Measurements from ENCODE around the gene GPR25. TPM values are rescaled to one million over a fixed set of nuclear protein-coding genes. Genes with fewer than 3 reads are reported as not detected.

GPR25 gene
- total RNA-seq, 1 donor from 2014 or later: 5.9 TPM

DNA sequence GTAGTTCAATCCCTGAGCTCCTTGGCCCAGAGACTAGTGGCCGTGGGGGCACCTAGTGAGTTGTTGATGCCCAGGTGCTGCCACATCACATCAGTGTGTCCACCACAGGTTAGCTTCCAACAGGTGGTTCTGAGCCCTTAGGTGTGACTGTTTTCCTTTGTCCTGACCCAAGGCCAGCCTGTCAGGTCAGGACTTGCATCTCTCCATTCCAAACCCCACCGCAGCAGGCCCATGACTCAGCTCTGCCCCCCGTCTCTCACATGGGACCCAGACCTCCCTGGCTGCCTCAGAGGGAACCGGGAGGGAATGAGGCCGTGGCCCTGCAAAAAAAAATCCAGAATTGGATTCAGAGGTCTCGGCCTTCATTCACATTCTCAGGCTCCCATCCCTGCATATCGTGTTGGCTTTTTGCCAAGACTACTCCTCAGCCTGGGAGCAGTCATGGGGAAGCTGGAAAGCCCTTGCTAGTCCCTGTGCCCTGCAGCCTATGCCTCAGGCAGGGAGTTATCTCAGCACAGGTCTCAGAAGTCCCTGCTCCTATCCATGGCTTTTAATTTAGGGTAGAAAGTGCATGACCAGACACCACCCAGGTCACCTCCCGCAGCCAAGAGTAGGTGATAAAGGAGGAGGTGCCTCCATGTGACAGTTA is 29.1 kb downstream of the GPR25 start:
- TF ChIP-seq POLR2AphosphoS5 (IDR thresholded peaks at IDR 0.05; ENCODE audit: insufficient read depth in 1 of 2, low read depth in 1 of 2) (no peak), POLR2A (IDR thresholded peaks at IDR 0.05) (no peak)
- TF ChIP-seq, protein P1, sequence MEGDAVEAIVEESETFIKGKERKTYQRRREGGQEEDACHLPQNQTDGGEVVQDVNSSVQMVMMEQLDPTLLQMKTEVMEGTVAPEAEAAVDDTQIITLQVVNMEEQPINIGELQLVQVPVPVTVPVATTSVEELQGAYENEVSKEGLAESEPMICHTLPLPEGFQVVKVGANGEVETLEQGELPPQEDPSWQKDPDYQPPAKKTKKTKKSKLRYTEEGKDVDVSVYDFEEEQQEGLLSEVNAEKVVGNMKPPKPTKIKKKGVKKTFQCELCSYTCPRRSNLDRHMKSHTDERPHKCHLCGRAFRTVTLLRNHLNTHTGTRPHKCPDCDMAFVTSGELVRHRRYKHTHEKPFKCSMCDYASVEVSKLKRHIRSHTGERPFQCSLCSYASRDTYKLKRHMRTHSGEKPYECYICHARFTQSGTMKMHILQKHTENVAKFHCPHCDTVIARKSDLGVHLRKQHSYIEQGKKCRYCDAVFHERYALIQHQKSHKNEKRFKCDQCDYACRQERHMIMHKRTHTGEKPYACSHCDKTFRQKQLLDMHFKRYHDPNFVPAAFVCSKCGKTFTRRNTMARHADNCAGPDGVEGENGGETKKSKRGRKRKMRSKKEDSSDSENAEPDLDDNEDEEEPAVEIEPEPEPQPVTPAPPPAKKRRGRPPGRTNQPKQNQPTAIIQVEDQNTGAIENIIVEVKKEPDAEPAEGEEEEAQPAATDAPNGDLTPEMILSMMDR (IDR thresholded peaks at IDR 0.05): no peak
- Histone ChIP-seq H3K36me3 (no peaks in the 10 kb centered on the region), H3K4me3 (no peak overlapping the region), H3K27ac (no peak overlapping the region), H3K27me3 (no peaks in the 10 kb centered on the region), H3K4me1 (peaks cover 12% of the 10 kb centered on the region), H3K9me3 (no peaks in the 10 kb centered on the region)
- DNase-seq (ENCODE audit: extremely low spot score in 2 of 2): no peak
- intact Hi-C loops (cut with DNase I): no loop called here

DNA sequence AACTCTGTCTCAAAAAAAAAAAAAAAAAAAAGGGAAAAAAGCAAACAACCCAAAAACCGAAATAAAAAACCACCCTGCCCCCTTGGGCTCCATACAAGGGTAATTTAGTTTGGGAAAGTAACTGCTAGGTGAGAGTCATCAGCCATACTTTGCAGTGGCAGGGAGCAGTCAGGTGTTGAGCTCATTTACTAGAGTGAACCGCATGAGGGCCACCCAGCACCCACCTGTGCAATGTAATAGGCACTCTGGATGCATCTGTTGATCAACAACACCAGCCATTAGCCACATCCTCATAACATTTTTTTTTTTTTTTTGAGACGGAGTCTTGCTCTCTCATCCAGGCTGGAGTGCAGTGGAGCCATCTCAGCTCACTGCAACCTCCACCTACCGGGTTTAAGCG is 31.0 kb downstream of the GPR25 start:
- Histone ChIP-seq H3K27me3 (no peaks in the 10 kb centered on the region), H3K9me3 (no peaks in the 10 kb centered on the region), H3K4me1 (peaks cover 8% of the 10 kb centered on the region), H3K36me3 (no peaks in the 10 kb centered on the region), H3K27ac (no peak overlapping the region), H3K4me3 (no peak overlapping the region)
- intact Hi-C loops (cut with DNase I): no loop called here
- no peak for TF ChIP-seq POLR2A (IDR thresholded peaks at IDR 0.05)
- TF ChIP-seq, protein P1 (IDR thresholded peaks at IDR 0.05): no peak
- no peak for TF ChIP-seq POLR2AphosphoS5 (IDR thresholded peaks at IDR 0.05; ENCODE audit: insufficient read depth in 1 of 2, low read depth in 1 of 2)
- DNase-seq (ENCODE audit: extremely low spot score in 2 of 2): no peak

DNA sequence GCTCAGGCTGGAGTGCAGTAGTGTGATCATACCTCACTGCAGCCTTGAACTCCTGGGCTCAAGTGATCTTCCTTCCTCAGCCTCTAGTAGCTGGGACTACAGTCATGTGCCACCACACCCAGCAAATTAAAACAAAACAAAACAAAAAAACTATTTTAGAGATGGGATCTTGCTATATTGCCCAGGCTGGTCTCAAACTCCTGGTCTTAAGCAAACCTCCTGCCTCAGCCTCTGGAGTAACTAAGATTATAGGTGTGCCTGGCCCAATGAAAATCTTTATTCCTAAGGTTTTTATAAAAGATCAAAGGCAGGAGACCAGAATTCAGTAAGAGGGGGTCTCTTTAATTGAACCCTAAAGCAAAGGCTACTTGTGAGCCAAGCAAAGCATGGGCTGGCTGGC is 32.0 kb downstream of the GPR25 start:
- TF ChIP-seq POLR2AphosphoS5 (IDR thresholded peaks at IDR 0.05; ENCODE audit: insufficient read depth in 1 of 2, low read depth in 1 of 2) (no peak), POLR2A (IDR thresholded peaks at IDR 0.05) (no peak)
- TF ChIP-seq, protein P1 (IDR thresholded peaks at IDR 0.05): no peak
- Histone ChIP-seq H3K27ac (no peak overlapping the region), H3K36me3 (no peaks in the 10 kb centered on the region), H3K4me3 (no peak overlapping the region), H3K27me3 (no peaks in the 10 kb centered on the region), H3K9me3 (no peaks in the 10 kb centered on the region), H3K4me1 (peaks cover 12% of the 10 kb centered on the region)
- DNase-seq (ENCODE audit: extremely low spot score in 2 of 2): no peak
- intact Hi-C loops (cut with DNase I): no loop called here

DNA sequence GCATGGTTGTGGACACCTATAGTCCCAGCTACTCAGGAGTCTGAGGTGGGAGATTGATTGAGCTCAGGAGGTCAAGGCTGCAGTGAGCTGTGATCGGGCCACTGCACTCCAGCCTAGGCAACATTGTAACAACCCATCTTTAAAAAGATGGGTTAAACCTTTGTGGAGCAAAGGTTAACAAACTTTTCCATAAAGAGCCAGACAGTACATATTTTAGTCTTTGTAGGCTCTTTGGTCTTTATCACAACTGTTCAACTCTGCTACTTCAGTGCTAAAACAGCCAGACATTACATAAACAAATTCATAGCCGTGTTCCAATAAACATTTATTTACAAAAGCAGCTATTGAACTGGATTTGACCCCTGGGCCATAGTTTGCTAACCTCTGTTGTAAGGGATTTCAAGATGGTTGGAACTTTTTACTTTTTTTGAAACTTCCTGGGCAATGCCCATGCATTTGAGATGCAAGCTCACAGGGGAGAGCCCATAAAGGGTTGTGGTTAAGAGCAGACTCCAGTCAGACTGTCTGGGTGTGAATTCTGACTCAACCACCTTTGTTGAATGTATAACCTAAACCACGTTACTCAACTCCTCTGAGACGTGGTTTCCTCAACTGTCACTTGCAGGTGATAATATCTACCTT is 32.8 kb downstream of the GPR25 start:
- no peaks in the 10 kb centered on the region for H3K27me3 ChIP-seq
- intact Hi-C loops (cut with DNase I): no loop called here
- peaks cover 12% of the 10 kb centered on the region for H3K4me1 ChIP-seq
- no peak overlapping the region for H3K27ac ChIP-seq
- TF ChIP-seq POLR2AphosphoS5 (IDR thresholded peaks at IDR 0.05; ENCODE audit: insufficient read depth in 1 of 2, low read depth in 1 of 2) (peak in 1 of 2 donors; percentile 34), POLR2A (IDR thresholded peaks at IDR 0.05) (no peak)
- H3K4me3 ChIP-seq: no peak overlapping the region
- no peaks in the 10 kb centered on the region for H3K9me3 ChIP-seq
- no peaks in the 10 kb centered on the region for H3K36me3 ChIP-seq
- DNase-seq (ENCODE audit: extremely low spot score in 2 of 2): no peak

DNA sequence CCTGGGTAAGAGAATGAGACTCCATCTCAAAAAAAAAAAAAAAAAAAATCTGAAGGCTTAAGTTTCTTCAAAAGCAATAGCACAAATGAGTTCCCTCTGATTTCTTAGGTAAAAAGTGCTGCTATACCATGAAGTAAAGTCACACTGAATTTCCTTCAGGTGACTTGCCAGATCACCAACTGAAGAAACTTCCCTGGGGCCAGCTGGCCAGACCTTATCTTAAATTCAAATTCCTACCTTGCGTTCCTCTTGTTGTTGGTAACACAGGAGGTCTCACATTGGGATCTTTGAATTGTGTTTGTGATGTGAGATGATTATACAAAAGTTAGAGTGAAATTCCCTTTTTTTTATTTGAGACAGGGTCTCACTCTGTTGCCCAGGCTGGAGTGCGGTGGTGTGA is 33.7 kb downstream of the GPR25 start:
- H3K9me3 ChIP-seq: no peaks in the 10 kb centered on the region
- intact Hi-C loops (cut with DNase I): no loop called here
- H3K4me1 ChIP-seq: peaks cover 12% of the 10 kb centered on the region
- no peak overlapping the region for H3K27ac ChIP-seq
- no peak for DNase-seq (ENCODE audit: extremely low spot score in 2 of 2)
- H3K4me3 ChIP-seq: no peak overlapping the region
- TF ChIP-seq POLR2AphosphoS5 (IDR thresholded peaks at IDR 0.05; ENCODE audit: insufficient read depth in 1 of 2, low read depth in 1 of 2) (no peak), POLR2A (IDR thresholded peaks at IDR 0.05) (no peak)
- TF ChIP-seq, protein P1 (IDR thresholded peaks at IDR 0.05): no peak
- no peaks in the 10 kb centered on the region for H3K27me3 ChIP-seq
- no peaks in the 10 kb centered on the region for H3K36me3 ChIP-seq
